LHCN-M2 (cell line): ENCODE results near the gene ADM5. TPM values are rescaled to one million over a fixed set of nuclear protein-coding genes. Genes with fewer than 3 reads are reported as not detected.
A peak's percentile ranks its signal among the peaks of the same experiment; 100 is the strongest.

Experiments used
- DNase-seq: peaks from one replicate; pipeline ENCODE4 v3.0.0-alpha.2; 2012; ENCODE audit warnings: low read depth
- total RNA-seq: library from RNA; depleted of rRNA; stranded (reverse); fragments of >200 nt; gene quantifications from 2 replicates; pipeline ENCODE4 v1.2.3, GENCODE V29; 2014

Gene ADM5
- total RNA-seq, 1 experiment from 2014 or later, result 1.2 TPM

DNA sequence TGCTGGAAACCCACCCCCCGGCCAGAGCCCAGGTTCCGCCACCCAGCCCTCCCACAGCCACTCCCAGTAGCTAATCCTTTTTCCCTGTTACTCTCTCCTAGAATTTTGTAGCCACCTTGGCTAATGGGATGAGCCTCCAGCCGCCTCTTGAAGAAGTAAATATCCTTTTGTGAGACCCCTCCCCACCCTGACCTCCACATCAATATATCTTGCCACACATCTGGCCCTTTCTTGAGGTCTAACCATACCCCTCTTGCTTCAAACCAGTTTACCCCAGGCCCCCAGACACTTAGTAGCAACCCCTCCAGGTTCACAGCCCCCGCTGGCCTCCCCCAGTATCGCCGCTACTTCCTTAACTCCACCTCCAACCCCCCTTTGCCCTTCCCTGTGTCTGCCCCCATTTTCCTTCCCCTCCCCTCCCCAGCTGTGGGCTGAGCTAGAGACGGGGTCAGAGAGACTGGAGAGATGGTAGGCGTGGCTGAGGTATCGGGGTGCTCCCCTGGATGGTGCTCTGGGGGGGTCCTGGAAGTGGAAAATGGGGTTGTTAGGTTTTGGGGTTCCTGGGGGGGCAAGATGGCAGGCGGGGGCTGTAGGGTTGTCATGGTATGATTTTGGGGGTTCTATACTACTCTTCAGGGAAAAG, 9.5 kb upstream of the ADM5 start:
- no peak for DNase-seq

- peak; percentile 69 for DNase-seq
Measured at GRCh38 chr19:49680421-49681351, 8.7 kb upstream of the ADM5 start.

DNA sequence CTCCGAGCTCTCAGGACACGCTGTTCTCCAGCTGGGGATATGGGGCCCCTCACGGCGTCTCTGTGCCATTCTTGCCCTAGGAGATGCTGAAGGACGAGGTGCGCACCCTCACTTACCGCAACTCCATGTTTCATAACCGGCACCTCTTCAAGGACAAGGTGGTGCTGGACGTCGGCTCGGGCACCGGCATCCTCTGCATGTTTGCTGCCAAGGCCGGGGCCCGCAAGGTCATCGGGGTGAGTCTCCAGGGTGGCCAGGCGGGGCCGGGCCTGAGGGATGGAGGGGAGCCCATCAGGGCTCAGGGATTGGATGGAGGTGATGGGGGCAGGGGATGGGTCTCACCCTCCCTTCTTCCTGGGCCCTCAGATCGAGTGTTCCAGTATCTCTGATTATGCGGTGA, 7.6 kb upstream of the ADM5 start:
- no peak for DNase-seq

GRCh38 chr19:49682274-49682673, 7.1 kb upstream of the ADM5 start:
- DNase-seq, result peak; percentile 20

- no peak for DNase-seq
Measured at GRCh38 chr19:49683814-49684250, 5.6 kb upstream of the ADM5 start.

GRCh38 chr19:49684251-49684982, 5.0 kb upstream of the ADM5 start:
- DNase-seq, result no peak

DNA sequence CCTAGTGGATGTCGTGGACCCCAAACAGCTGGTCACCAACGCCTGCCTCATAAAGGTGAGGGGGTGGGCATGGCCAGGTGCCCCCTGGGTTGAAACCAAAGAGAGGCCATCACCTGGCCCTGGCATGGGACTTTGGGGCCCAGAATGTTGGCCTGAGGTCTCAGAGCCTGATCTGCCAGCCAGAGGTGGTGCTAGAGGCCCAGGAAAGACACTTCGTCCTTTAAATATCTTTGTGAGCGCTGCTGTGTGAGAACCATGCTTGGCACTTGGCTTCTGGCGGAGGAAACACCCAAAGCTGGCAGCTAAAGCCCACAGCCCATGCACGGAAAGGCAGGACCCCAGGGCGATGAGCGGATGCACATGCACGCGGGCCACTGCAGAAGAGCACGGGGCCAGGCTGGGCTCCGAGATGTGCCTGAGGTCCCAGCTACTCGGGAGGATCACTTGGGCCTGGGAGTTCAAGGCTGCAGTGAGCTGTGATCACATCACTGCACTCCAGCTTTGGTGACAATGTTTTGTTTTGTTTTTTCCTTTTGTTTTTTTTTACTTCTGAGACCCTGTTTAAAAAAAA, 4.3 kb upstream of the ADM5 start:
- DNase-seq, result no peak

GRCh38 chr19:49685845-49686332, 3.5 kb upstream of the ADM5 start:
- DNase-seq, result no peak

GRCh38 chr19:49686503-49687088, 2.8 kb upstream of the ADM5 start:
- no peak for DNase-seq

DNA sequence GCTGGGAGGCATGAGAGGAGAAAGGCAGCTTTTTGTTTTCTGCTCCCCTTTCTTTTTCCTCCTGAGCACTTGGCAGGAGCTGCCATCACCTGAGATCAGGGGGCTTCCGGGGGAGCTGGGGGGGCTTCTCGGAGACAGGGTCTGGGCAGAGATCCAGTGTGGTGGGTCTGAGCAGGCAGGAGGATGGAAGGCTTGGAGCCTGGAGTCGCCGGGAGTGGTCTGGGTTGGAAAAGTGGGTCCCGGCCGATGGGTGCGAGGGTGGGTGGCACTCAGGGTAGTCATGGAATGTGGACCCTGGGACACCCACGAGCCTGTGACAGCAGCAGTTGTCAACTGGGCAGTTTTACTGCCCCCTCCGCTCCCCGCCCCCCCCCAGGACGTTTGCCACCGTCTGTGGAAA, 2.2 kb upstream of the ADM5 start:
- DNase-seq, result no peak

DNA sequence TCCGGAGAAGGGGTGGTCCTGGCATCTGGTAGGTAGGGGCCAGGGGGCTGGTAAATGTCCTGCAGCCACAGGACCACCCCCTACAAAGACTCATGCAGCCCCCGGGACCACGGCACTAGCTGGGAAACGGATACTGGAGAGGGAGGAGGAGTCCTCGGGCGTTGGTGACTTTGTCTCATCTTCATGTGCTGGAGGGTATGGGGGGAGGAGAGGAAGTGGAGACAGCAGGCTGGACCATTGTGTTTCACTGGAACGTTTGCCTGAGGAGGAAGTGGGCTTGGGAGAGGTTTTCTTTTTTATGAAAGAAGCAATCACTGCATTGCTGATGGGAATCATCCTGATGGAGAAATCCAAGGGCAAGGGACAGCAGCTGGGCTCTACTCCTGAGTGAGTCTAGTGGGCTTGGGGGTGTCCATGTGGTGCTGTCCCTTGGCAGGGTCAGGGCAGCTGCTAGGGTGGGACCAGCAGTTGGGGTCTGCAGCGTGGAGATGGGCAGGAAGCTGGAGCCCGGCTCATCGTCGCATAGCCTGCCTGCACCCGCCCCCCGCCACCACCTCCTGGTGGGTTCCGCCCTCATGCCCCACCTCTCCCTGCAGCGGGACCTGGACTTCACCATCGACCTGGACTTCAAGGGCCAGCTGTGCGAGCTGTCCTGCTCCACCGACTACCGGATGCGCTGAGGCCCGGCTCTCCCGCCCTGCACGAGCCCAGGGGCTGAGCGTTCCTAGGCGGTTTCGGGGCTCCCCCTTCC, 1.7 kb upstream of the ADM5 start:
- no peak for DNase-seq

GRCh38 chr19:49688531-49689132, 762 bp upstream of the ADM5 start:
- no peak for DNase-seq

DNA sequence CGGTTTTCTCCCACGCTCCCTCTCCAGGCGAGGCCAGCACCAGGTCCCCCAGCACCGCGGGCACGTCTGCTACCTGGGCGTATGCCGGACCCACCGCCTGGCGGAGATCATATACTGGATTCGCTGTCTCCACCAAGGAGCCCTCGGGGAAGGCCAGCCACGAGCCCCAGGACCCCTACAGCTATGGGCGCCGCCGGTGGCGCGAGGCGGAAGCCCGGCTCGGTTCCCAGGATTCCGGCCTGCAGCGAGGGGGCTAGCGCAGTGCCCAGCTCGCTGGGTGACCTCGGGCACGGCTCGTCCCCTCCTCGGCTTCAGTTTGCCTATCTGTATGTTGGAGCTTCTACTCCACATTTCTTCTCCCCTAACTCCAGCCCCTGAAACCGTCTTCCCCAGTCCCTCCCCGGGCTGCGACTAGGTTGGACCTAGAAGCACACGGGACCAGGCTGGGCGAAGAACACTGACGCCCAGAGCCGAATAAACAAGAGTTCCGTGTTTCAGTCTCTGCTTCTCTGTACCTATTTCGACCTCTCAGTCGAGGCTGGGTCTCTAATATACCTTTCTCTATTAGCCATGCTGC, 773 bp downstream of the ADM5 start:
- DNase-seq, result no peak

GRCh38 chr19:49690656-49691242, 1.4 kb downstream of the ADM5 start, which contains the start of gene CPT1C:
Gene CPT1C, plus strand, starts transcription at chr19:49691116. Its CDS starts 1,137 bp downstream, at chr19:49692253.
- peak; percentile 58 for DNase-seq

- DNase-seq, result peak; percentile 45
Measured at GRCh38 chr19:49691243-49692146, 2.1 kb downstream of the ADM5 start.

DNA sequence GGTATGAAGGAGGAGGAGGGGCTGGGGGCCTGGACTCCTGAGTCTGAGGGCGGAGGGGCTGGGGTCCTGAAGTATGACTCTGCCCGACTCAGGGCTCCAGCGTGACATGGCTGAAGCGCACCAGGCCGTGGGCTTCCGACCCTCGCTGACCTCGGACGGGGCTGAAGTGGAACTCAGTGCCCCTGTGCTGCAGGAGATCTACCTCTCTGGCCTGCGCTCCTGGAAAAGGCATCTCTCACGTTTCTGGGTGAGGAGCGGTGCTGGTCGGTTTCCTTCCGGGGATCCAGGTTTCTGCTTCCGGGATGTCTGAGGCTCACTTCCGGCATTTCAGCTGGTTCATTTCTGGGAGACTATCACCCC, 2.7 kb downstream of the ADM5 start:
- DNase-seq, result no peak

GRCh38 chr19:49696115-49696514, 6.7 kb downstream of the ADM5 start:
- DNase-seq, result no peak

DNA sequence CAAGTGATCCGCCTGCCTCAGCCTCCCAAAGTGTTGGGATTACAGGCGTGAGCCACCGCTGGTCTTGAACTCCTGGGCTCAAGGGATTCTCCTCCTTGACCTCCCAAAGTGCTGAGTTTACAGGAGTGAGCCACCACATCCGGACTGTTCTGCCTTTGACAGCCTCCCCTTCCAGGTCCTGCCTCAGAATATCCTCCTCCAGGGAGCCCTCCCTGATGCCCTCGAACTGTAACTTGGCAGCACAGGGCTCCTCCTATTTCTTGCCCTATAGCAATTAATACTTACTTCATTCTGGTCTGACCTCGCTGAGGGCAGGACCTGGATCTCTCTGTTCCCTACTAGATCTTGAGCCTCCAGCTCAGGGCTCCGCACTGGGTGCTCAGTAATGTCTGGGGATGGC, 7.5 kb downstream of the ADM5 start:
- DNase-seq, result no peak
